ENCODE measurements around the gene ILRUN. TPM values are rescaled to one million over a fixed set of nuclear protein-coding genes. Genes with fewer than 3 reads are reported as not detected.
A peak's percentile ranks its signal among the peaks of the same experiment; 100 is the strongest.
"Not testable (repeated sequence)": the region's sequence is repeated elsewhere in the genome, so short reads cannot be mapped to it uniquely, and the experiment has no call there.

Gene ILRUN
- total RNA-seq, 1 donor from 2014 or later: 55.6 TPM

DNA sequence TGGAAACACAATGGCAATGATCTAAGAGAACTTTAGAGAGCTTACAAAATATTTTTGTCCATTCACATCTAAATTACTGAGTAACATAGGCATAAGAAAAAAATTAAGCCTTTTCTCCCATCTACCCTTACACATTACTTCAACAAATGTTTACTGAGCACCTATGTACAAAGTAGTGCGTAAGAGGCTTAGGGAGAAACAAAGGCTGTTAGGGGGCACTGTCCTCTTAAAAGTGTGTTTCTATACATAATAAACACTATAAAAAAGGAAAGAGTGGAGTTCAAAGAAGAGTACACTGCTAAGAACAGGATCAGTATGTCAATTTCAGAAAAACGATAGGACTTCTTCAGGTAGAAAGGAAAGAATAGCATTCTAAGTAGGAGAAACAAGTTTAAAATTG, 12.2 kb downstream of the ILRUN start:
- Mint-ChIP-seq H3K36me3 (peaks cover 7% of the 10 kb centered on the region), H3K9me3 (no peaks in the 10 kb centered on the region), H3K4me3 (no peak overlapping the region), H3K4me1 (peaks cover 5% of the 10 kb centered on the region), H3K27me3 (ENCODE audit: low read depth) (no peaks in the 10 kb centered on the region), H3K27ac (peak overlapping the region; percentile 9)
- TF ChIP-seq, protein P1, sequence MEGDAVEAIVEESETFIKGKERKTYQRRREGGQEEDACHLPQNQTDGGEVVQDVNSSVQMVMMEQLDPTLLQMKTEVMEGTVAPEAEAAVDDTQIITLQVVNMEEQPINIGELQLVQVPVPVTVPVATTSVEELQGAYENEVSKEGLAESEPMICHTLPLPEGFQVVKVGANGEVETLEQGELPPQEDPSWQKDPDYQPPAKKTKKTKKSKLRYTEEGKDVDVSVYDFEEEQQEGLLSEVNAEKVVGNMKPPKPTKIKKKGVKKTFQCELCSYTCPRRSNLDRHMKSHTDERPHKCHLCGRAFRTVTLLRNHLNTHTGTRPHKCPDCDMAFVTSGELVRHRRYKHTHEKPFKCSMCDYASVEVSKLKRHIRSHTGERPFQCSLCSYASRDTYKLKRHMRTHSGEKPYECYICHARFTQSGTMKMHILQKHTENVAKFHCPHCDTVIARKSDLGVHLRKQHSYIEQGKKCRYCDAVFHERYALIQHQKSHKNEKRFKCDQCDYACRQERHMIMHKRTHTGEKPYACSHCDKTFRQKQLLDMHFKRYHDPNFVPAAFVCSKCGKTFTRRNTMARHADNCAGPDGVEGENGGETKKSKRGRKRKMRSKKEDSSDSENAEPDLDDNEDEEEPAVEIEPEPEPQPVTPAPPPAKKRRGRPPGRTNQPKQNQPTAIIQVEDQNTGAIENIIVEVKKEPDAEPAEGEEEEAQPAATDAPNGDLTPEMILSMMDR (IDR thresholded peaks at IDR 0.05; ENCODE audit: unreplicated experiment): no peak
- DNase-seq (ENCODE audit: low spot score in 2 of 2, unreplicated experiment in 2 of 2): no peak

DNA sequence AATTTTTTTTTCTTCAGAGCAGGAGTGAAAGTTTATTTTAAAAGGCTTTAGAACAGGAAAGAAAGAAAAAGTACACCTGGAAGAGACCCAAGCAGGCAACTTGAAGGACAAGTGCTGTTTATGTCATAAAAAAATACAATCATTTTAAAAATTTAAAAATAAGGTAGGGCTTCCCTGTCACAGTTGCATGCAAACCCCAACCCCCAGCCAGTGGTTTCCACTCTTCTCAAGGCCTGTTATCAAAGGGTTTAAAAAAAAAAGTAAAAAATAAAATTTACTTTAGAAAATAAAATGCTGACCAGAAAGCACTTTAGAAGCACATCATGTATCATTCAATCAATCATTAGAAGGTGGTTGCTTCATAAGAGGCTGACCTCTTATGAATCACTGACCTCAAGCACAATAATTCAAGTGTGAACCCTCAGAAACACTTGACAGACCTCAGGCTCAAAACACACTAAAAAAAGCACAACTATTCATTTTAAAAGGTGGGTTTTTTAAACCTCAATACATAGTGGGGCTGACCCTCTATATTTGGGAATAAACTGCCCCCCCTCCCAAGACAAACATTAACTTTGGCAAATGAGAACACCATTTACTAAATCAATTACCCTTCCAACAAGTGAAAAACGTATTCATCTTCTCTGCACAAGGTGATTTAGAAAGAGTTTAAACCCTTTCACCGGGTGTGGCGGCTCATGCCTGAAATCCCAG, 15.6 kb downstream of the ILRUN start:
- H3K9me3 Mint-ChIP-seq: no peaks in the 10 kb centered on the region
- no peak overlapping the region for H3K4me3 Mint-ChIP-seq
- TF ChIP-seq, protein P1 (IDR thresholded peaks at IDR 0.05; ENCODE audit: unreplicated experiment): no peak
- H3K27me3 Mint-ChIP-seq (ENCODE audit: low read depth): no peaks in the 10 kb centered on the region
- DNase-seq (ENCODE audit: low spot score in 2 of 2, unreplicated experiment in 2 of 2): no peak
- peaks cover 5% of the 10 kb centered on the region for H3K4me1 Mint-ChIP-seq
- H3K27ac Mint-ChIP-seq: no peak overlapping the region
- H3K36me3 Mint-ChIP-seq: peaks cover 4% of the 10 kb centered on the region

DNA sequence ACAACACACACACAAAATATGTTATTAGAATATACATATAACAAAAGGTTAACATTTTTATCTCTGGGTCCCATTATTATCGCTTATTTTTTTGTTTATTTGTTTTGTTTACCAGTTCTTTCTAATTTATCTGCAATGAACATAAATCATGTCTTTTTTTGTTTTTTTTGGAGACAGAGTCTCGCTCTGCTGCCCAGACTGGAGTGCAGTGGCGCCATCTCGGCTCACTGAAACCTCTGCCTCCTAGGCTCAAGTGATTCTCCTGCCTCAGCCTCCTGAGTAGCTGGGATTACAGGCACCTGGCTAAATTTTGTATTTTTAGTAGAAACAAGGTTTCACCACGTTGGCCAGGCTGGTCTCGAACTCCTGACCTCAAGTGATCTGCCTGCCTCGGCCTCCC, 16.3 kb downstream of the ILRUN start:
- H3K27ac Mint-ChIP-seq: peak overlapping the region; percentile 82
- H3K36me3 Mint-ChIP-seq; H3K9me3 Mint-ChIP-seq; H3K4me1 Mint-ChIP-seq; H3K4me3 Mint-ChIP-seq; H3K27me3 Mint-ChIP-seq (ENCODE audit: low read depth); DNase-seq (ENCODE audit: low spot score in 2 of 2, unreplicated experiment in 2 of 2): not testable (repeated sequence)

DNA sequence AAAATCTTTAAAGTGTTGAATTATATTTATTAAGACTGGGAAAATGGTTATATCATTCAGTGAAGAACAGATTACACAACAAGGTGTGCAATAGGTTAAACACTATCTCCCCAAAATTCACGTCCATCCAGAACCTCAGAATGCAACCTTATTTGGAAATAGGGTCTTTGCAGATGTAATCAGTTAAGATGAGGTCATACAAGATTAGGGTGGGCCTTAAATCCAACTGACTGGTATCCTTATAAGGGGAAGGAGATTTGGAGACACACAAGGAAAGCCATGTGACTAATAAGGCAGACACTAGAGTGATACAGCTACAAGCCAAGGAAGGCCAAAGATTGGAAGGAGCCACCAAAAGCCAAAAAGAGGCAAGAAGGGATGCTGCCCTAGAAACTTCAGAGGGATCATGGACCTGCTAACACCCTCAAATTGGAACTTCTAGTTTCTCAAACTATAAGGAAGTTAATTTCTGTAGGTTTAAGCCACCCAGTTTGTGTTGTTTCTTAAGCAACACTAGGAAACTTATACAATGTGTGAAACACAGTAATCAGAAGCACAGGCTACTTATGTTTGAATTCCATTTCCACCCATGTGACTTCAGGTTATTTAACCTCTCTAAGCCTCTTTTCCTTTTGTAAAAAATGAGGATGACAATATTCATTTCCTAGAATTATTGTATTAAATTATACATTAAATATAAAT, 16.9 kb downstream of the ILRUN start:
- Mint-ChIP-seq H3K4me1 (peaks cover 5% of the 10 kb centered on the region), H3K27me3 (ENCODE audit: low read depth) (no peaks in the 10 kb centered on the region), H3K4me3 (no peak overlapping the region), H3K27ac (peak overlapping the region; percentile 21), H3K36me3 (peaks cover 2% of the 10 kb centered on the region), H3K9me3 (no peaks in the 10 kb centered on the region)
- DNase-seq (ENCODE audit: low spot score in 2 of 2, unreplicated experiment in 2 of 2): no peak
- TF ChIP-seq, protein P1 (IDR thresholded peaks at IDR 0.05; ENCODE audit: unreplicated experiment): no peak

DNA sequence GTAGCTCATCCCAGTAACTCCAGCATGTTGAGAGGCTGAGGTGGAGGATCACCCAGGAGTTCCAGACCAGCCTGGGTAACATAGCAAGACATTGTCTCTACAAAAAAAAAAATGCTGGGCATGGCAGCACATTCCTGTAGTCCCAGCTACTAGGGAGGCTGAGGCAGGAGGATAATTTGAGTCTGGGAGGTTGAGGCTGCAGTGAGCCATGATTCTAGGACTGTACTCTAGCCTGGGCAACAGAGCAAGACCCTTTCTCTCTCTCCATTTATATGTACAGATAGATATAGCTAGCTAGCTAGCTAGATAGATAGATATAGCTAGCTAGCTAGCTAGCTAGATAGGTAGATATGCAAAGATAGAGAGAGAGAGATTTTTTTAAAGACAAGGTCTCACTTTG, 20.4 kb downstream of the ILRUN start:
- H3K4me3 Mint-ChIP-seq: no peak overlapping the region
- no peak overlapping the region for H3K27ac Mint-ChIP-seq
- H3K4me1 Mint-ChIP-seq: peaks cover 16% of the 10 kb centered on the region
- peaks cover 2% of the 10 kb centered on the region for H3K36me3 Mint-ChIP-seq
- H3K27me3 Mint-ChIP-seq (ENCODE audit: low read depth): no peaks in the 10 kb centered on the region
- no peak for DNase-seq (ENCODE audit: low spot score in 2 of 2, unreplicated experiment in 2 of 2)
- H3K9me3 Mint-ChIP-seq: no peaks in the 10 kb centered on the region
- TF ChIP-seq, protein P1 (IDR thresholded peaks at IDR 0.05; ENCODE audit: unreplicated experiment): no peak

DNA sequence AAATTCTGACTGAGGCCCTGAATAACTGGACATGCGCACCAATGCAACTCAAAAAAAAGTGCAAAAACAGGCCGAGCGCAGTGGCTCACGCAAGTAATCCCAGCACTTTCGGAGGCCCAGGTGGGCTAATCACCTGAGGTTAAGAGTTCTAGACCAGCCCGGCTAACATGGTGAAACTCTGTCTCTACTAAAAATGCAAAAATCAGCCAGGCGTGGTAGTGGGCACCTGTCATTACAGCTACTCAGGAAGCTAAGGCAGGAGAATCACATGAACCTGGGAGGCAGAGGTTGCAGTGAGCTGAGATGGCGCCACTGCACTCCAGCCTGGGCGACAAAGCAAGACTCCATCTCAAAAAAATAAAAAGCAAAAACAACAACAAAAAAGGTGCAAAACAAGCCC, 21.6 kb downstream of the ILRUN start:
- not testable (repeated sequence) for H3K27me3 Mint-ChIP-seq (ENCODE audit: low read depth); H3K36me3 Mint-ChIP-seq; DNase-seq (ENCODE audit: low spot score in 2 of 2, unreplicated experiment in 2 of 2); H3K4me3 Mint-ChIP-seq; H3K27ac Mint-ChIP-seq; H3K9me3 Mint-ChIP-seq
- H3K4me1 Mint-ChIP-seq: peaks cover 16% of the 10 kb centered on the region
